Calu3 (cell line): Measurements from ENCODE around the gene EPHA8. TPM values are rescaled to one million over a fixed set of nuclear protein-coding genes. Genes with fewer than 3 reads are reported as not detected.

Experiments used
- BruUV-seq: library from RNA; stranded (reverse); fragments of 400-500 nt; replicated peaks from 2 replicates; lab custom pipeline; 2021; lab: Mats Ljungman, UMichigan
- CTCF ChIA-PET: fragments of 300-600 bp; sonication (Branson Sonifier 250); formaldehyde crosslinking; loops from one replicate; lab custom pipeline; 2022; ENCODE audit warnings: antibody characterized with exemption; lab: Charles Lee
- DNase-seq: peaks from one replicate; pipeline ENCODE4 v3.0.0; 2022
- H3K27ac Mint-ChIP-seq: one replicate; pipeline ENCODE4 v1.8.0; 2022; ENCODE audit warnings: mixed read lengths; ENCODE audit not compliant: unreplicated experiment
- H3K27me3 Mint-ChIP-seq: one replicate; pipeline ENCODE4 v1.8.0; 2022; ENCODE audit warnings: mixed read lengths; ENCODE audit not compliant: unreplicated experiment
- H3K36me3 Mint-ChIP-seq: one replicate; pipeline ENCODE4 v1.8.0; 2022; ENCODE audit warnings: mild to moderate bottlenecking, moderate library complexity, mixed read lengths; ENCODE audit not compliant: insufficient read depth, unreplicated experiment
- H3K4me1 Mint-ChIP-seq: one replicate; pipeline ENCODE4 v1.8.0; 2022; ENCODE audit warnings: mild to moderate bottlenecking, low read depth, mixed read lengths; ENCODE audit not compliant: unreplicated experiment
- H3K4me3 Mint-ChIP-seq: one replicate; pipeline ENCODE4 v1.8.0; 2022; ENCODE audit warnings: mild to moderate bottlenecking, low read depth, moderate library complexity, mixed read lengths; ENCODE audit not compliant: unreplicated experiment
- H3K9me3 Mint-ChIP-seq: one replicate; pipeline ENCODE4 v1.8.0; 2022; ENCODE audit warnings: low read depth, mixed read lengths; ENCODE audit not compliant: unreplicated experiment
- intact Hi-C: fragments of 100-400 bp; cut with micrococcal nuclease; formaldehyde crosslinking; loops from one replicate; pipeline ENCODE4 v1.10.0; 2022; ENCODE audit not compliant: unreplicated experiment
- total RNA-seq: library from RNA; stranded (reverse); gene quantifications from 2 replicates; pipeline ENCODE4 v1.2.3, GENCODE V29; 2022
- TF ChIP-seq, protein P1 (sequence below): fragments of 200-600 bp; IDR thresholded peaks from one replicate; pipeline ENCODE4 v1.8.0; 2022; ENCODE audit warnings: antibody characterized with exemption; ENCODE audit not compliant: unreplicated experiment

EPHA8 gene
- total RNA-seq, 1 experiment from 2014 or later, result not detected

DNA sequence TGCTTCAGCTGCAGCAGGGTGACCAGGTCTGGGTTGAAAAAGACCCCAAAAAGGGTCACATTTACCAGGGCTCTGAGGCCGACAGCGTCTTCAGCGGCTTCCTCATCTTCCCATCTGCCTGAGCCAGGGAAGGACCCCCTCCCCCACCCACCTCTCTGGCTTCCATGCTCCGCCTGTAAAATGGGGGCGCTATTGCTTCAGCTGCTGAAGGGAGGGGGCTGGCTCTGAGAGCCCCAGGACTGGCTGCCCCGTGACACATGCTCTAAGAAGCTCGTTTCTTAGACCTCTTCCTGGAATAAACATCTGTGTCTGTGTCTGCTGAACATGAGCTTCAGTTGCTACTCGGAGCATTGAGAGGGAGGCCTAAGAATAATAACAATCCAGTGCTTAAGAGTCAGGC lies 76.0 kb downstream of the EPHA8 start:
- no peak for DNase-seq
- Mint-ChIP-seq H3K27ac (no peak overlapping the region), H3K27me3 (peaks cover 26% of the 10 kb centered on the region), H3K9me3 (no peaks in the 10 kb centered on the region), H3K36me3 (no peaks in the 10 kb centered on the region), H3K4me3 (no peak overlapping the region), H3K4me1 (no peaks in the 10 kb centered on the region)
- CTCF ChIA-PET, result interaction anchor here (0.5 kb wide), 1 partner anchor 198 kb away, joined by 8 read pairs; no protein-coding TSS in a partner anchor
- BruUV-seq, result no TSS peak
- intact Hi-C loops, result no loop called here
- TF ChIP-seq, protein P1, sequence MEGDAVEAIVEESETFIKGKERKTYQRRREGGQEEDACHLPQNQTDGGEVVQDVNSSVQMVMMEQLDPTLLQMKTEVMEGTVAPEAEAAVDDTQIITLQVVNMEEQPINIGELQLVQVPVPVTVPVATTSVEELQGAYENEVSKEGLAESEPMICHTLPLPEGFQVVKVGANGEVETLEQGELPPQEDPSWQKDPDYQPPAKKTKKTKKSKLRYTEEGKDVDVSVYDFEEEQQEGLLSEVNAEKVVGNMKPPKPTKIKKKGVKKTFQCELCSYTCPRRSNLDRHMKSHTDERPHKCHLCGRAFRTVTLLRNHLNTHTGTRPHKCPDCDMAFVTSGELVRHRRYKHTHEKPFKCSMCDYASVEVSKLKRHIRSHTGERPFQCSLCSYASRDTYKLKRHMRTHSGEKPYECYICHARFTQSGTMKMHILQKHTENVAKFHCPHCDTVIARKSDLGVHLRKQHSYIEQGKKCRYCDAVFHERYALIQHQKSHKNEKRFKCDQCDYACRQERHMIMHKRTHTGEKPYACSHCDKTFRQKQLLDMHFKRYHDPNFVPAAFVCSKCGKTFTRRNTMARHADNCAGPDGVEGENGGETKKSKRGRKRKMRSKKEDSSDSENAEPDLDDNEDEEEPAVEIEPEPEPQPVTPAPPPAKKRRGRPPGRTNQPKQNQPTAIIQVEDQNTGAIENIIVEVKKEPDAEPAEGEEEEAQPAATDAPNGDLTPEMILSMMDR, result no peak

DNA sequence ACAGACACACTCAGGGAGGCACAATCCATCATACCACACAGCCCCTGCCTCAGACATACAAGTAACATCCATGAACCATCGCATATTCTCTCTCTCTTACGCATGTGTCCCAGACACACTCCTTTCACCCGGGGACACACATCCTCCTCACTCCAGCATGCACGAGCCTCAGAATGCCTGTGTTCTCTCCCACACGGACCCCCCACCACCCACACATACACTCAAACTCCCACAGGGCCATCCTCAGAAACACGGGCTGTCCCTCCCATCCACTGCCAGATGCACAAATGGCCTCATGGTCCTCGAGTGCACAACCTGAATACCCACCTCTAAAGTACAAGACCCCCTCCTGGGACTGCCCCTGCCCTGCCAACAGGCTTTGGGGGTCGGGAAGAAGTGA lies 78.0 kb downstream of the EPHA8 start:
- Mint-ChIP-seq H3K27ac (no peak overlapping the region), H3K27me3 (peaks cover 37% of the 10 kb centered on the region), H3K4me1 (no peaks in the 10 kb centered on the region), H3K9me3 (no peaks in the 10 kb centered on the region), H3K4me3 (no peak overlapping the region), H3K36me3 (no peaks in the 10 kb centered on the region)
- no TSS peak for BruUV-seq
- intact Hi-C loops, result no loop called here
- CTCF ChIA-PET, result interaction anchor here (0.6 to 1.9 kb wide), 3 partner anchors 67 to 221 kb away, joined by 3 to 11 read pairs (median 6); no protein-coding TSS in a partner anchor
- TF ChIP-seq, protein P1, result no peak
- DNase-seq, result no peak

DNA sequence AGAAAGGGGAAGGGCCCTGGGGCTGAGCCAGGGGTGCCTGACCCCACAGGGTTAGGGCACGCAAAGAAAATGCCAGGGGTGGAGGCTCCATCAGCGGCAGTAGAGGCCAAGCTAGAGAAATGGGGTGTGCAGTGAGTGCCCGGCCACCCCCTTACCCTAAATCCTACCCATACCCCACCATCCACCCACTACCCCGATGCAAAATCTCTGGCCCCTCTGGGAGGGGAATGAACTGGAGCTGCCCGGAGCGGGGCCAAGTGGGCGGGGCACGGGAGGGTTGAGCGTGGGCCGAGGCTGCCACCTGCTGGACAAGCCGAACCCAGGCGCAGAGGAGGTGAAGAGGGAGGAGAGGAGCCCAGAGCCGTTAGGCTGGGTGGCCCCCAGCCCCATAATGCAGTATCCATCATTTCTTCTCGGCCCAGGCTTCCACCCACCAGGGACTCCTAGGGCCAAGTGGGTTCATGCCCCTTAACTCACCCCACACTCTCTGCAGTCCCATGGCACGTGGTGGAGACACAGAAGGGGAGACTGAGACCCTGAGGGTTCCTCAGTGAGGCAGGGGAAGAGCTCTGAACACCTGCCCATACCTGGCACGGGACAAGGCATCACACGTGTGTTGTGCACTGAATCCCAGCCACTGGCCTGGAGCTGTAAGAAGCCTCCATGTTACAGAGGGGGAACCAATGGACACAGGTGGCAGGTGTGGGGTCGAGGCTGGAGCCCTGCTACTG lies 78.8 kb downstream of the EPHA8 start:
- Mint-ChIP-seq H3K36me3 (no peaks in the 10 kb centered on the region), H3K27ac (no peak overlapping the region), H3K4me1 (no peaks in the 10 kb centered on the region), H3K9me3 (no peaks in the 10 kb centered on the region), H3K4me3 (no peak overlapping the region), H3K27me3 (peaks cover 29% of the 10 kb centered on the region)
- CTCF ChIA-PET, result interaction anchor here (0.6 to 1.9 kb wide), 4 partner anchors 66 to 222 kb away, joined by 3 to 11 read pairs (median 4); no protein-coding TSS in a partner anchor
- intact Hi-C loops, result loop anchor here (1.0 kb wide), 1 partner anchor 222 kb away; no protein-coding TSS in a partner anchor
- peak; percentile 82 for DNase-seq
- BruUV-seq, result no TSS peak
- TF ChIP-seq, protein P1, result peak; percentile 76

DNA sequence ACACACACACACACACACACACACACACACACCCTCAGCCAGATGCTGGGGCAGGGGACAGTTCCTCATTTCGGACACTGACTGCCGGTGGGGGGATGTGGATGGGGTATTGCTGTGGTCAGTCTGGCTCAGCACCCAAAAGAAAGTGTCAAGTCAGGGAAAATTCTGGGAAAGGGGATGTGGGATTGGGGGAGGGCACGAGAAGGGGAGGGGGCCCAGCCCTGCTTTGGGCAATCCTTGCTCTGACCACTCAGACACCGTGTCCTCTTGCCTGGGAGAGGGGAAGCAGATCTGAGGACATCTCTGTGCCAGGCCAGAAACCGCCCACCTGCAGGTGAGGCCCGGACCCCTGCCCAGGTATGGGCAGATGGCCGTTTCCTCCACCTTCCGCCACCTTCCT lies 80.1 kb downstream of the EPHA8 start, which contains the start of gene C1QC:
TSS of gene C1QC (plus strand) at position 253 of the 400 bp plus-strand sequence. CDS start 391 bp downstream, outside the sequence.
- H3K36me3 Mint-ChIP-seq, result no peaks in the 10 kb centered on the region

More for the DNA sequence above, 80.1 kb downstream of the EPHA8 start, which contains the start of gene C1QC:
- H3K27me3 Mint-ChIP-seq, result peaks cover 22% of the 10 kb centered on the region
- CTCF ChIA-PET, result no interaction called here
- TF ChIP-seq, protein P1, result no peak
- H3K4me1 Mint-ChIP-seq, result no peaks in the 10 kb centered on the region
- BruUV-seq, result no TSS peak
- intact Hi-C loops, result no loop called here
- no peak within 1 kb of the TSS for H3K27ac Mint-ChIP-seq
- no peak for DNase-seq
- H3K9me3 Mint-ChIP-seq, result no peaks in the 10 kb centered on the region
- no peak within 1 kb of the TSS for H3K4me3 Mint-ChIP-seq
